GM19328 (cell line): ENCODE data around the gene FAAP100.

Experiments used
- ATAC-seq: cut with Tn5 transposase; IDR thresholded peaks from one replicate; pipeline ENCODE4 v1.9.1; 2021; ENCODE audit warnings: mild to moderate bottlenecking, moderate library complexity; ENCODE audit not compliant: unreplicated experiment

Gene FAAP100

GRCh38 chr17:81553616-81554181 lies 1.5 kb upstream of the FAAP100 start:
- no peak for ATAC-seq

- no peak for ATAC-seq
Observed at GRCh38 chr17:81553018-81553615, 964 bp upstream of the FAAP100 start.

- no peak for ATAC-seq
Observed at GRCh38 chr17:81551458-81552243, 502 bp downstream of the FAAP100 start.

- ATAC-seq, result no peak
Observed at GRCh38 chr17:81550830-81551457, 1.2 kb downstream of the FAAP100 start.

GRCh38 chr17:81550285-81550684 lies 1.9 kb downstream of the FAAP100 start:
- ATAC-seq, result no peak

- ATAC-seq, result no peak
Observed at GRCh38 chr17:81549826-81550225, 2.3 kb downstream of the FAAP100 start.

GRCh38 chr17:81549031-81549557 lies 3.1 kb downstream of the FAAP100 start:
- ATAC-seq, result no peak

- ATAC-seq, result no peak
Observed at GRCh38 chr17:81547614-81547982, 4.6 kb downstream of the FAAP100 start.

- no peak for ATAC-seq
Observed at GRCh38 chr17:81546906-81547613, 5.1 kb downstream of the FAAP100 start.

- no peak for ATAC-seq
Observed at GRCh38 chr17:81545160-81545949, 6.8 kb downstream of the FAAP100 start.

GRCh38 chr17:81544281-81544974 lies 7.7 kb downstream of the FAAP100 start:
- no peak for ATAC-seq

GRCh38 chr17:81543756-81544155 lies 8.4 kb downstream of the FAAP100 start:
- ATAC-seq, result no peak

- no peak for ATAC-seq
Observed at GRCh38 chr17:81543339-81543675, 8.8 kb downstream of the FAAP100 start.

- no peak for ATAC-seq
Observed at GRCh38 chr17:81542431-81543338, 9.5 kb downstream of the FAAP100 start.

GRCh38 chr17:81541123-81541522 lies 11.0 kb downstream of the FAAP100 start:
- ATAC-seq, result no peak

GRCh38 chr17:81540676-81541027 lies 11.5 kb downstream of the FAAP100 start:
- no peak for ATAC-seq

GRCh38 chr17:81539961-81540675 lies 12.0 kb downstream of the FAAP100 start:
- no peak for ATAC-seq

GRCh38 chr17:81539571-81539900 lies 12.6 kb downstream of the FAAP100 start:
- ATAC-seq, result no peak
